ENCODE data around the gene CSF1. TPM values are rescaled to one million over a fixed set of nuclear protein-coding genes. Genes with fewer than 3 reads are reported as not detected.
A peak's percentile ranks its signal among the peaks of the same experiment; 100 is the strongest.

Gene CSF1
- total RNA-seq, 4 donors from 2014 or later: 33.5 to 127 (median 62.3) TPM

DNA sequence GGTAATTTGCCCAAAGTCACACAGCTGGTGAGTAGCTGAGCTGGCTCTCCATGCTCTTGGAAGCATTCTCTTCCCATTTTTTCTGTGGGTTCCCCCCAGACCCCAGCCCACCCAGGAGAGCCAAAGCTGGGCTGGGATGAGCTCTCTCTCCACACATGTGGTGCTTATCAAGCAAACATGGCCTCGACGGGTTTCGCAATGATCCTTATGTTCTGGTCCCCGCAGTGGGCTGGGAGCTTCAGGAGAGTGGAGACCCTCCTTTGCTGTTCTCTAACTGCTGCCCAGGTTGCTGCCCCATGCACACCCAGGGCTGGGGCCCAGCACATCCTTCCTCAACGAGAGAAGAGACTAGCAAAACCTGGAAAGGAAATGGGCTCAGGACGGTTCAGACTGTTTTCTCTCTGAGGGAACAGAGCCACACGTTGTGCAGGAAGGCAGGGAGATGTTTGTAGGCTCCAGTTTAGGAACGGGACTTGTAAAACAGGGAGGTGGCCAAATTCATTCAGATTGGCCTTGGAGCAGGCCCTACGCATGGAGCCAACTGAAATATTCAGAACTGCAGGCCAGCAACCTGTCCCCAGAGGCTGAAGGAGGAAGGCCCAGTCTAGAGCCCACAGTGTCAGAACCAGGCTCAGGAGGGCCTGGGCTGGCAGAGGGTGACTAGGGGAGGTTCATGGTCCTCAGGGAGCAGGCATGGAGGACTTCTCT, 27.2 kb upstream of the CSF1 start:
- intact Hi-C loops (cut with DNase I): no loop called here
- H3K36me3 ChIP-seq: no peaks in the 10 kb centered on the region
- TF ChIP-seq, protein P1, sequence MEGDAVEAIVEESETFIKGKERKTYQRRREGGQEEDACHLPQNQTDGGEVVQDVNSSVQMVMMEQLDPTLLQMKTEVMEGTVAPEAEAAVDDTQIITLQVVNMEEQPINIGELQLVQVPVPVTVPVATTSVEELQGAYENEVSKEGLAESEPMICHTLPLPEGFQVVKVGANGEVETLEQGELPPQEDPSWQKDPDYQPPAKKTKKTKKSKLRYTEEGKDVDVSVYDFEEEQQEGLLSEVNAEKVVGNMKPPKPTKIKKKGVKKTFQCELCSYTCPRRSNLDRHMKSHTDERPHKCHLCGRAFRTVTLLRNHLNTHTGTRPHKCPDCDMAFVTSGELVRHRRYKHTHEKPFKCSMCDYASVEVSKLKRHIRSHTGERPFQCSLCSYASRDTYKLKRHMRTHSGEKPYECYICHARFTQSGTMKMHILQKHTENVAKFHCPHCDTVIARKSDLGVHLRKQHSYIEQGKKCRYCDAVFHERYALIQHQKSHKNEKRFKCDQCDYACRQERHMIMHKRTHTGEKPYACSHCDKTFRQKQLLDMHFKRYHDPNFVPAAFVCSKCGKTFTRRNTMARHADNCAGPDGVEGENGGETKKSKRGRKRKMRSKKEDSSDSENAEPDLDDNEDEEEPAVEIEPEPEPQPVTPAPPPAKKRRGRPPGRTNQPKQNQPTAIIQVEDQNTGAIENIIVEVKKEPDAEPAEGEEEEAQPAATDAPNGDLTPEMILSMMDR (IDR thresholded peaks at IDR 0.05): no peak
- TF ChIP-seq POLR2A (IDR thresholded peaks at IDR 0.05): no peak
- H3K4me1 ChIP-seq: peaks cover 12 to 33% of the 10 kb centered on the region in 2 donors
- no peak overlapping the region for H3K4me3 ChIP-seq (replicated peaks in 1 of 3)
- WGBS, 2 donors: 72 to 73% methylated on average over 9 of the region's 9 CpGs
- H3K9me3 ChIP-seq: no peaks in the 10 kb centered on the region
- DNase-seq: no peak
- H3K27ac ChIP-seq: peak overlapping the region; percentile 36 to 50 (median 43)
- no peaks in the 10 kb centered on the region for H3K27me3 ChIP-seq

DNA sequence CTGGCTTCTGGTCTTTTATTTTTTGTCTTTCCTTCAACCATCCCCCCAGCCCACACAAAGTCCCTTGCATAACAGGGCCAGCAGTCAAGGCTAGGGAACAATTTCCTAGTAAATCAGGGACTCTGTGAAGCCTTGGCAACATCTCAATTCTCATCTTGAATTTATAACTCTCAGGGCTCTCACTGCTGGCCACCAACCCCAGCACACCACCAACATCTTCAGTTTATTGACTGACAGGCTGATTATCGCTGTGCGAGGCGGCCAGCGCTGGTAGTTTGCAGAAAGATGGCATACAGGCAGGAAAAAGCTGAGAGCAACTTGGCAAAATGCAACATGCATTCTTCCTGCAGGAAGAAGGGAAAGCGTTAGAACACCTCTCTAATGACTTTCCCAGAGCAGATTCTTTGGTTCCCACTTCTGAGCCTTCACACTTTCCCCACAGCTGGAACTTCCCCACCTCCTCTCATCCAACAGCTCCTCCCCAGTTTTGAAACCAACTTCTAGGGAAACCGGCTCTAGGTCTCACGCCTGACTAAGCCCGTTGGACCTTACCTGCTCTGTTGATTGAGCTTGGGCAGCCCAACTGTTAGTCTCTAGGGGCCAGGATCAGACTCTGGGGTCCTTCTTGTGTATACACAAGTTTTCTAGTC, 26.3 kb upstream of the CSF1 start:
- no peaks in the 10 kb centered on the region for H3K27me3 ChIP-seq
- intact Hi-C loops (cut with DNase I): no loop called here
- H3K9me3 ChIP-seq: no peaks in the 10 kb centered on the region
- H3K27ac ChIP-seq: peak overlapping the region in 1 of 3 donors; percentile 43
- H3K36me3 ChIP-seq: no peaks in the 10 kb centered on the region
- TF ChIP-seq POLR2A (IDR thresholded peaks at IDR 0.05): no peak
- TF ChIP-seq, protein P1 (IDR thresholded peaks at IDR 0.05): no peak
- H3K4me3 ChIP-seq (replicated peaks in 1 of 3): no peak overlapping the region
- 74 to 76% methylated on average over 8 of the region's 8 CpGs for WGBS, 2 donors
- peaks cover 12 to 33% of the 10 kb centered on the region in 2 donors for H3K4me1 ChIP-seq
- no peak for DNase-seq

DNA sequence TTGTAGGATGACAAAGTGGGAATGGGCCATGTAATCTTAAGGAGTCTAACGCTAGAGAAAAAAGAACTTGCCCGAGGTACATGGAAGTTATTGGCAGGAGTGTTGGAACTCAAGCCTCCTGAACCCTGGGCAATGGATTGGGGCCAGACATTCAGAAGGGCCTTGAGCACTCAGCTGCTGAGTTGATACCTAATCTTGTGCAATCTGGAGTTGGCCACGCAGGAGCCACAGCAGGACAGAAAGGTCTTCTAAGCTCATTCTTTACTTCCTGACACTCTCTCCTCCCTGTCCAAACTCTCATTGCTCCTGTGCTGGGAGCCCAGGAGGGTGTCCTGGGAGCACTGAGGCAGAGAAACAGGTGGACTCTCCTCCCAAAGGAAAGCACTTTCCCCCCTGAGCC, 25.1 kb upstream of the CSF1 start:
- DNase-seq: peak; percentile 34 to 46
- TF ChIP-seq, protein P1 (IDR thresholded peaks at IDR 0.05): no peak
- no peak for TF ChIP-seq POLR2A (IDR thresholded peaks at IDR 0.05)
- no peak overlapping the region for H3K27ac ChIP-seq
- no peaks in the 10 kb centered on the region for H3K36me3 ChIP-seq
- peaks cover 12 to 33% of the 10 kb centered on the region in 2 donors for H3K4me1 ChIP-seq
- 33 to 46% methylated on average over 3 of the region's 3 CpGs for WGBS, 2 donors
- H3K4me3 ChIP-seq (replicated peaks in 1 of 3): no peak overlapping the region
- H3K27me3 ChIP-seq: no peaks in the 10 kb centered on the region
- intact Hi-C loops (cut with DNase I): no loop called here
- no peaks in the 10 kb centered on the region for H3K9me3 ChIP-seq

DNA sequence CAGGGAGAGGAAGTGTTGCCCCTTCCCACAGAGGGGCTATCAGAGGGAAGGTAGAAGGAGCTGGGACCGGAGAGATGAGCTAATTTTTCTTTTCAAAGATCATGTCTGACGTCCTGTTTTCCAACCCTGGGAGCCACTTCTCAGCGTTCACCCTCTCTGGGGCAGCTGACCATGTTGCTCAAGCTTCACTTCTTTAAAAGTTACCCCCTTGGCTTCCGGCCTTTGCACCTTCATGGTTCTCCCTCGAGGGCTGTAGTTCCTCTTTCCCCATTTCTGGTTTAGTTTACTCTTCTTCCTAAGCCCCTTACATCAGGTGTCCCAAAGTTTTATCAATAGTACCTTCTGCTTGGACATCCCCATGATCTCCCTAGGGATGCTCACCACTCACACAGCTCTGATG, 23.8 kb upstream of the CSF1 start:
- H3K27ac ChIP-seq: no peak overlapping the region
- H3K4me3 ChIP-seq (replicated peaks in 1 of 3): no peak overlapping the region
- no peak for TF ChIP-seq POLR2A (IDR thresholded peaks at IDR 0.05)
- TF ChIP-seq, protein P1 (IDR thresholded peaks at IDR 0.05): no peak
- H3K36me3 ChIP-seq: no peaks in the 10 kb centered on the region
- peaks cover 12 to 33% of the 10 kb centered on the region in 2 donors for H3K4me1 ChIP-seq
- WGBS, 2 donors: 82 to 87% methylated on average over 5 of the region's 5 CpGs
- H3K9me3 ChIP-seq: no peaks in the 10 kb centered on the region
- intact Hi-C loops (cut with DNase I): no loop called here
- no peaks in the 10 kb centered on the region for H3K27me3 ChIP-seq
- DNase-seq: no peak

DNA sequence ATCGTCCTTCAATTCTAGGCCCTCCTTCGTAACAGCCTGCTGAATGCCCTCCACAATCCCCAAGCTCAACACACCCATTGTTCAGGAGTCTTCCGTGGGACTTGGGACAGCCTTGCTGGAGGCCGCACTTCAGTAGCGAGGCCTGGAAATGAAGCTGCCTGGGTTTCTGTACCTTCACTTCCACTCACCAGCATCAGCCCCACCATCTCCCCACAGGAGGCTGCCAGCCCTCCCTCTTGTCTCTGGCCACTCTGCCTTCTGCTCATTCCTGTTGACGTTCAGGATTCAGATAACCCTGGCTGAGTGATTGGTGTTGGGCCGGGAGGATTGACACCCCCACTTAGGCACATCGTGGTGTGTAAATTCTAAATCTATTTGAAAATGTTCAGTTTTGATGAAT, 23.4 kb upstream of the CSF1 start:
- Histone ChIP-seq H3K36me3 (no peaks in the 10 kb centered on the region), H3K4me3 (replicated peaks in 1 of 3) (no peak overlapping the region), H3K27me3 (no peaks in the 10 kb centered on the region), H3K27ac (no peak overlapping the region), H3K4me1 (peaks cover 12 to 36% of the 10 kb centered on the region in 2 donors), H3K9me3 (no peaks in the 10 kb centered on the region)
- no peak for DNase-seq
- intact Hi-C loops (cut with DNase I): no loop called here
- WGBS, 2 donors: 84 to 87% methylated on average over 8 of the region's 8 CpGs
- TF ChIP-seq POLR2A (IDR thresholded peaks at IDR 0.05): no peak
- TF ChIP-seq, protein P1 (IDR thresholded peaks at IDR 0.05): no peak

Measured in thyroid gland (tissue), 4 donors.